ENCODE results near the gene LDB3. TPM values are rescaled to one million over a fixed set of nuclear protein-coding genes. Genes with fewer than 3 reads are reported as not detected.

Gene LDB3
- total and polyA plus RNA-seq, 3 donors from 2014 or later: 2.7 to 20.3 (median 3.6) TPM

GRCh38 chr10:86699991-86700840, 31.9 kb downstream of the LDB3 start:
- Histone ChIP-seq H3K4me1 (no peaks in the 10 kb centered on the region), H3K4me3 (no peak overlapping the region), H3K36me3 (ENCODE audit: low read depth, missing control alignments) (no peaks in the 10 kb centered on the region), H3K27ac (no peak overlapping the region), H3K27me3 (no peaks in the 10 kb centered on the region), H3K9me3 (no peaks in the 10 kb centered on the region)
- intact Hi-C loops (cut with DNase I; ENCODE audit: low total_unique reads): loop anchor here (10.0 kb wide), 1 partner anchor 205 kb away; no protein-coding TSS in a partner anchor
- WGBS, 2 donors: 86 to 91% methylated on average over 8 to 9 of the region's 9 CpGs
- TF ChIP-seq CTCF (IDR thresholded peaks at IDR 0.05) (no peak), POLR2A (IDR thresholded peaks at IDR 0.05) (no peak)
- DNase-seq: no peak

GRCh38 chr10:86700851-86701617, 32.7 kb downstream of the LDB3 start:
- DNase-seq: no peak
- Histone ChIP-seq H3K4me3 (no peak overlapping the region), H3K4me1 (no peaks in the 10 kb centered on the region), H3K36me3 (ENCODE audit: low read depth, missing control alignments) (no peaks in the 10 kb centered on the region), H3K9me3 (no peaks in the 10 kb centered on the region), H3K27ac (no peak overlapping the region), H3K27me3 (no peaks in the 10 kb centered on the region)
- intact Hi-C loops (cut with DNase I; ENCODE audit: low total_unique reads): no loop called here
- 94 to 98% methylated on average over 6 to 12 of the region's 12 CpGs for WGBS, 2 donors
- no peak for TF ChIP-seq CTCF (IDR thresholded peaks at IDR 0.05)
- TF ChIP-seq POLR2A (IDR thresholded peaks at IDR 0.05): no peak

DNA sequence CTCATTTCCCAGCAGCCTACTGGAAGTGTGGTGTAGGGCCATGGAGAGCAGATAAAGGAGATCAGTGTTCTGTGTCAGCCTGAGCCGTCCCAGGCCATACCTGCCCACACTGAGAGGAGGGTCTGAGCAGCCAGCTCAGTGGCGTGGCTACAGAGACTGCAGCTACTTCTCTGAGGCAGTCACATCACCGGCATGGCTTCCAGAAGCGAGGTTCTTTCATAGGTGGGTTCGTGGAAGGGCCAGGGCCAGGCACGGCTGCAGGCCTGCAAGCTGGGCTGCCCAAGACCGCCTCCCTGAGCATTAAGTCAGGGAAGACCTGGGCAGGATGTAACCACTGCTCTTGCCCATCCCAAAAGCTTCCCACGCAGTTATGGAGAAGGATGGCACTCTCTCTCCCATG, 34.9 kb downstream of the LDB3 start:
- intact Hi-C loops (cut with DNase I; ENCODE audit: low total_unique reads): no loop called here
- H3K4me1 ChIP-seq: no peaks in the 10 kb centered on the region
- no peaks in the 10 kb centered on the region for H3K27me3 ChIP-seq
- no peak for DNase-seq
- 86 to 94% methylated on average over 2 to 8 of the region's 8 CpGs for WGBS, 2 donors
- no peak overlapping the region for H3K27ac ChIP-seq
- H3K36me3 ChIP-seq (ENCODE audit: low read depth, missing control alignments): no peaks in the 10 kb centered on the region
- H3K9me3 ChIP-seq: no peaks in the 10 kb centered on the region
- no peak overlapping the region for H3K4me3 ChIP-seq
- TF ChIP-seq CTCF (IDR thresholded peaks at IDR 0.05) (no peak), POLR2A (IDR thresholded peaks at IDR 0.05) (no peak)

DNA sequence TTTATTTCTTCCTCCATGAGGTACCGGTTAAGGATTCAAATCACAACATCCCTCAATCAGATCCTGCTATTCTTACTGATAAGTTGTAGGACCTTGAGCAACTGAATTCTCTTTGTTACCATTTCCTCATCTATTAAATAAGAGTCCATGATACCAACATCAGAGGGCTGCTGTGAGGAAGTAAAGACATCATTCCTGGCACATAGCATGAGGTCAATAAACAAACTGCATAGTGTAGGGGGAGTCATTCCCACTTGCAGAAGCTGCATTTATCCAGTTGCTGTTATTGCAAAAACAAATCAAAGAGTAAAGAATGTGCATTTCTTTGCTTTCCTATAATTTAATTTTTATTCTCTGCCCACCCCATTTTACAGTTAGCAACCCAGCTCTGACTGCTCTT, 36.8 kb downstream of the LDB3 start:
- H3K4me3 ChIP-seq: no peak overlapping the region
- no peaks in the 10 kb centered on the region for H3K36me3 ChIP-seq (ENCODE audit: low read depth, missing control alignments)
- intact Hi-C loops (cut with DNase I; ENCODE audit: low total_unique reads): no loop called here
- no peaks in the 10 kb centered on the region for H3K27me3 ChIP-seq
- H3K4me1 ChIP-seq: no peaks in the 10 kb centered on the region
- DNase-seq: no peak
- no peaks in the 10 kb centered on the region for H3K9me3 ChIP-seq
- no peak for TF ChIP-seq POLR2A (IDR thresholded peaks at IDR 0.05)
- no peak for TF ChIP-seq CTCF (IDR thresholded peaks at IDR 0.05)
- 89 to 97% methylated on average over 1 of the region's 1 CpG for WGBS, 2 donors
- H3K27ac ChIP-seq: no peak overlapping the region
